Suprapubic skin (tissue), 4 donors: ENCODE results near the gene OCIAD2. TPM values are rescaled to one million over a fixed set of nuclear protein-coding genes. Genes with fewer than 3 reads are reported as not detected.
"Not testable (repeated sequence)": the region's sequence is repeated elsewhere in the genome, so short reads cannot be mapped to it uniquely, and the experiment has no call there.

ENCODE experiments used
- DNase-seq, 2 donors: peaks; one replicate each; pipeline ENCODE4 v3.0.0-alpha.2; 2019; ENCODE audit warnings: low spot score in 2 of 2
- H3K27ac ChIP-seq: fragments of 200-600 bp; sonication (generic); one replicate; pipeline ENCODE4 v1.5.1; 2019
- H3K27me3 ChIP-seq: fragments of 200-600 bp; sonication (generic); one replicate; pipeline ENCODE4 v1.5.1; 2019
- H3K36me3 ChIP-seq: fragments of 200-600 bp; sonication (generic); one replicate; pipeline ENCODE4 v1.5.1; 2019
- H3K4me1 ChIP-seq: fragments of 200-600 bp; sonication (generic); one replicate; pipeline ENCODE4 v1.5.1; 2019
- H3K4me3 ChIP-seq: fragments of 200-600 bp; sonication (generic); one replicate; pipeline ENCODE4 v1.5.1; 2019; ENCODE audit warnings: mild to moderate bottlenecking
- H3K9me3 ChIP-seq: fragments of 200-600 bp; sonication (generic); one replicate; pipeline ENCODE4 v1.5.1; 2019
- CTCF ChIP-seq, 2 donors: fragments of 200-600 bp in 1 of 2; fragments of 450-650 bp in 1 of 2; sonication (generic) in 1 of 2; IDR thresholded peaks; one replicate each; pipeline ENCODE4 v1.5.1; 2016 to 2019; ENCODE audit warnings: antibody characterized with exemption in 2 of 2, mild to moderate bottlenecking in 1 of 2, moderate library complexity in 1 of 2
- EP300 ChIP-seq: sonication (generic); formaldehyde crosslinking; IDR thresholded peaks from one replicate; pipeline ENCODE4 v1.6.1; 2017; ENCODE audit warnings: antibody characterized with exemption
- POLR2A ChIP-seq, 2 donors: fragments of 450-650 bp; IDR thresholded peaks; one replicate each; pipeline ENCODE4 v1.6.1; 2017; ENCODE audit warnings: antibody characterized with exemption in 2 of 2, mild to moderate bottlenecking in 2 of 2, moderate library complexity in 2 of 2
- POLR2AphosphoS5 ChIP-seq, 3 donors: sonication (generic); formaldehyde crosslinking; IDR thresholded peaks; one replicate each; pipeline ENCODE4 v1.6.1; 2017; ENCODE audit warnings: antibody characterized with exemption in 3 of 3
- WGBS: methylation state at CpG from one replicate; pipeline ENCODE4 v1.1.5; 2018; 5-methylcytosine and 5-hydroxymethylcytosine counted together
- total RNA-seq, 4 donors: library from RNA; depleted of rRNA; stranded (reverse); fragments of >200 nt; gene quantifications; one replicate each; pipeline ENCODE4 v1.1.0, GENCODE V29; 2016

Gene OCIAD2
- total RNA-seq, 4 donors from 2014 or later = 15.8 to 167 (median 36.1) TPM

GRCh38 chr4:48891028-48891619 is 15.4 kb downstream of the OCIAD2 start:
- no peak overlapping the region for H3K4me3 ChIP-seq
- H3K9me3 ChIP-seq = no peaks in the 10 kb centered on the region
- DNase-seq = no peak
- peaks cover 14% of the 10 kb centered on the region for H3K36me3 ChIP-seq
- no peak for TF ChIP-seq POLR2A (IDR thresholded peaks at IDR 0.05)
- TF ChIP-seq EP300 = no peak
- no peak for TF ChIP-seq CTCF (IDR thresholded peaks at IDR 0.05)
- no peak for TF ChIP-seq POLR2AphosphoS5 (IDR thresholded peaks at IDR 0.05)
- no peaks in the 10 kb centered on the region for H3K27me3 ChIP-seq
- H3K4me1 ChIP-seq = no peaks in the 10 kb centered on the region
- H3K27ac ChIP-seq = no peak overlapping the region

- not testable (repeated sequence) for H3K4me3 ChIP-seq, H3K4me1 ChIP-seq, H3K27me3 ChIP-seq, H3K27ac ChIP-seq, DNase-seq, H3K9me3 ChIP-seq
- H3K36me3 ChIP-seq = peaks cover 13% of the 10 kb centered on the region
- WGBS = 95% methylated on average over 3 of the region's 3 CpGs
Measured at GRCh38 chr4:48889750-48890149, 16.8 kb downstream of the OCIAD2 start.

GRCh38 chr4:48881646-48882045 is 24.9 kb downstream of the OCIAD2 start:
- H3K9me3 ChIP-seq, H3K36me3 ChIP-seq, DNase-seq, H3K4me1 ChIP-seq, H3K27ac ChIP-seq, H3K27me3 ChIP-seq, H3K4me3 ChIP-seq: not testable (repeated sequence)
- WGBS = 77% methylated on average over 3 of the region's 3 CpGs

GRCh38 chr4:48879561-48880442 is 26.8 kb downstream of the OCIAD2 start:
- H3K27ac ChIP-seq = no peak overlapping the region
- peaks cover 3% of the 10 kb centered on the region for H3K4me1 ChIP-seq
- H3K27me3 ChIP-seq = no peaks in the 10 kb centered on the region
- H3K9me3 ChIP-seq = no peaks in the 10 kb centered on the region
- no peaks in the 10 kb centered on the region for H3K36me3 ChIP-seq
- 65% methylated on average over 9 of the region's 9 CpGs for WGBS
- no peak overlapping the region for H3K4me3 ChIP-seq
- TF ChIP-seq POLR2AphosphoS5 (IDR thresholded peaks at IDR 0.05) (no peak), EP300 (no peak), CTCF (IDR thresholded peaks at IDR 0.05) (no peak), POLR2A (IDR thresholded peaks at IDR 0.05) (no peak)
- no peak for DNase-seq

GRCh38 chr4:48877827-48878535 is 28.6 kb downstream of the OCIAD2 start:
- peak overlapping the region; percentile 18 for H3K27ac ChIP-seq
- 92% methylated on average over 1 of the region's 1 CpG for WGBS

GRCh38 chr4:48864696-48865095 is 41.9 kb downstream of the OCIAD2 start:
- not testable (repeated sequence) for DNase-seq, H3K36me3 ChIP-seq
- 97% methylated on average over 4 of the region's 4 CpGs for WGBS

More at GRCh38 chr4:48877827-48878535, 28.6 kb downstream of the OCIAD2 start:
- no peak for TF ChIP-seq CTCF (IDR thresholded peaks at IDR 0.05)
- no peaks in the 10 kb centered on the region for H3K36me3 ChIP-seq
- no peaks in the 10 kb centered on the region for H3K9me3 ChIP-seq
- DNase-seq = no peak
- H3K4me3 ChIP-seq = no peak overlapping the region
- peaks cover 3% of the 10 kb centered on the region for H3K4me1 ChIP-seq
- H3K27me3 ChIP-seq = no peaks in the 10 kb centered on the region

More at GRCh38 chr4:48864696-48865095, 41.9 kb downstream of the OCIAD2 start:
- H3K27ac ChIP-seq, H3K9me3 ChIP-seq, H3K27me3 ChIP-seq, H3K4me1 ChIP-seq, H3K4me3 ChIP-seq: not testable (repeated sequence)
